GM12878 (cell line): ENCODE data around the gene ENPP7. TPM values are rescaled to one million over a fixed set of nuclear protein-coding genes. Genes with fewer than 3 reads are reported as not detected.

ENCODE experiments used
- ATAC-seq: fragments of 200-7000 bp; cut with Tn5 transposase; 3 replicates; pipeline ENCODE4 v1.9.1; 2020; ENCODE audit warnings: mild to moderate bottlenecking, moderate library complexity
- BruUV-seq: library from RNA; stranded (reverse); fragments of 400-500 nt; replicated peaks from 2 replicates; lab custom pipeline; 2021; lab: Mats Ljungman, UMichigan
- CTCF ChIA-PET: fragments of 300-600 bp; sonication (Branson Sonifier 250); formaldehyde crosslinking; extraction: SDS; loops from one replicate; lab custom pipeline; 2021; ENCODE audit warnings: inconsistent platforms; lab: Yijun Ruan, JAX
- POLR2A ChIA-PET: fragments of 350-600 bp; formaldehyde crosslinking; extraction: SDS; loops from one replicate; lab custom pipeline; 2021; ENCODE audit warnings: inconsistent platforms; lab: Charles Lee
- RAD21 ChIA-PET: fragments of 300-600 bp; sonication (Branson Sonifier 250); formaldehyde crosslinking; loops from one replicate; lab custom pipeline; 2023; ENCODE audit warnings: antibody characterized with exemption; ENCODE audit not compliant: unreplicated experiment; lab: Charles Lee
- SMC1A ChIA-PET: fragments of 300-600 bp; sonication (Branson Sonifier 250); formaldehyde crosslinking; loops from one replicate; lab custom pipeline; 2023; ENCODE audit not compliant: unreplicated experiment, uncharacterized antibody; lab: Charles Lee
- DNase-seq: peaks from one replicate; pipeline ENCODE4 v3.0.0-alpha.2; 2011; ENCODE audit warnings: low read depth, low spot score
- FAIRE-seq: peaks from 3 replicates; lab custom pipeline; 2011; peaks lifted over from hg19 to GRCh38; lab: Jason Lieb, UNC
- H2AFZ ChIP-seq: 2 replicates; pipeline ENCODE4 v1.6.0; 2011; ENCODE audit warnings: low read depth, low read length, control low read depth; ENCODE audit not compliant: control insufficient read depth
- H3K27ac ChIP-seq: 2 replicates; pipeline ENCODE4 v1.5.1; 2011; ENCODE audit warnings: control low read depth; ENCODE audit not compliant: control insufficient read depth, insufficient read depth
- H3K27me3 ChIP-seq, 2 experiments: replicated peaks in 1 of 2; 2 replicates each; pipeline versions ENCODE4 v1.6.0 to v1.6.1; 2011; ENCODE audit warnings: low read length in 1 of 2; ENCODE audit not compliant: control insufficient read depth in 2 of 2, insufficient read depth in 2 of 2
- H3K36me3 ChIP-seq, 2 experiments: 2 replicates each; pipeline ENCODE4 v1.5.1; 2011; ENCODE audit warnings: low read length in 1 of 2; ENCODE audit not compliant: control insufficient read depth in 2 of 2, insufficient read depth in 2 of 2
- H3K4me1 ChIP-seq: 2 replicates; pipeline ENCODE4 v1.6.1; 2011; ENCODE audit warnings: mild to moderate bottlenecking, low read length, moderate library complexity, mixed read lengths; ENCODE audit not compliant: control insufficient read depth, insufficient read depth
- H3K4me2 ChIP-seq: 2 replicates; pipeline ENCODE4 v1.6.0; 2011; ENCODE audit warnings: control low read depth; ENCODE audit not compliant: control insufficient read depth, insufficient read depth
- H3K4me3 ChIP-seq: fragments of 200-600 bp; sonication (generic); 2 replicates; pipeline ENCODE4 v1.5.1; 2016
- H3K79me2 ChIP-seq: 2 replicates; pipeline ENCODE4 v1.6.0; 2011; ENCODE audit warnings: low read length; ENCODE audit not compliant: control insufficient read depth, insufficient read depth
- H3K9ac ChIP-seq: 2 replicates; pipeline ENCODE4 v1.8.0; 2011; ENCODE audit warnings: low read length, control low read depth, mixed read lengths; ENCODE audit not compliant: control insufficient read depth, insufficient read depth
- H3K9me3 ChIP-seq: replicated peaks from 3 replicates; pipeline ENCODE4 v1.5.1; 2011; ENCODE audit warnings: mild to moderate bottlenecking, low read length; ENCODE audit not compliant: control insufficient read depth, insufficient read depth
- H4K20me1 ChIP-seq: 2 replicates; pipeline ENCODE4 v1.6.0; 2011; ENCODE audit not compliant: control insufficient read depth, insufficient read depth
- BCL11A ChIP-seq: IDR thresholded peaks from 2 replicates; pipeline ENCODE4 v1.6.1; 2011; ENCODE audit warnings: low read depth, low read length
- EED ChIP-seq: sonication (generic); IDR thresholded peaks from 2 replicates; pipeline ENCODE4 v1.6.1; 2016; ENCODE audit warnings: antibody characterized with exemption, low read depth
- ETV6 ChIP-seq, 2 experiments: fragments of 450-650 bp in 1 of 2; IDR thresholded peaks in 1 of 2; conservative IDR thresholded peaks in 1 of 2; 2 replicates each; pipeline ENCODE4 v1.6.1; 2014; ENCODE audit warnings: antibody characterized with exemption in 1 of 2, borderline replicate concordance in 1 of 2, low read depth in 1 of 2, mild to moderate bottlenecking in 1 of 2, moderate library complexity in 1 of 2
- GATAD2B ChIP-seq: fragments of 450-650 bp; conservative IDR thresholded peaks from 2 replicates; pipeline ENCODE4 v1.6.1; 2017; ENCODE audit warnings: low read depth, mild to moderate bottlenecking, moderate library complexity
- IKZF2 ChIP-seq, 2 experiments: fragments of 450-650 bp; IDR thresholded peaks; 2 replicates each; pipeline ENCODE4 v1.6.1; 2017; ENCODE audit warnings: mild to moderate bottlenecking in 2 of 2, moderate library complexity in 2 of 2
- IRF4 ChIP-seq: IDR thresholded peaks from 2 replicates; pipeline ENCODE4 v1.6.1; 2011; ENCODE audit warnings: low read depth, low read length
- JUND ChIP-seq: IDR thresholded peaks from 2 replicates; pipeline ENCODE4 v1.6.1; 2012; ENCODE audit warnings: low read depth, mild to moderate bottlenecking, low read length, improper control_type of control experiment, moderate library complexity
- LARP7 ChIP-seq: fragments of 450-650 bp; IDR thresholded peaks from 2 replicates; pipeline ENCODE4 v1.6.1; 2017; ENCODE audit warnings: mild to moderate bottlenecking
- MEF2A ChIP-seq: IDR thresholded peaks from 2 replicates; pipeline ENCODE4 v1.6.1; 2011; ENCODE audit warnings: low read depth, mild to moderate bottlenecking, low read length, moderate library complexity; ENCODE audit not compliant: insufficient read depth
- SREBF2 ChIP-seq: IDR thresholded peaks from 2 replicates; pipeline ENCODE4 v1.6.1; 2012; ENCODE audit warnings: mild to moderate bottlenecking, low read length
- WGBS: methylation state at CpG from one replicate; pipeline ENCODE4 v1.1.6; 2016; ENCODE audit warnings: low lambda C conversion rate; ENCODE audit not compliant: insufficient replicate concordance, insufficient coverage; ENCODE audit errors: missing lambda C conversion rate; 5-methylcytosine and 5-hydroxymethylcytosine counted together
- in situ Hi-C: fragments of 300-500 bp; cut with MboI; formaldehyde crosslinking; loops from 9 replicates; pipeline ENCODE4 v1.14.3; 2018; ENCODE audit warnings: mixed read lengths
- intact Hi-C: fragments of 100-400 bp; cut with micrococcal nuclease; formaldehyde crosslinking; loops from one replicate; pipeline ENCODE4 v1.14.2; 2022; ENCODE audit not compliant: unreplicated experiment
- polyA plus RNA-seq, 11 experiments: library from polyadenylated mRNA; depleted of rRNA in 4 of 11; unstranded in 6 of 11; stranded (reverse) in 5 of 11; fragments of >200 nt; fragmentation: Nextera tagmentation in 4 of 11; fragmentation: Illumina TruSeq in 1 of 11; extraction: Ambion mirVana in 4 of 11; extraction: Trizol in 1 of 11; gene quantifications; 1 replicate in 1 of 11; 2 replicates in 10 of 11; pipeline versions ENCODE4 v1.2.1 to v1.2.3, GENCODE V29; 2011 to 2016; ENCODE audit warnings: inconsistent platforms in 2 of 11, missing spikeins in 2 of 11, low read depth in 1 of 11
- total RNA-seq, 4 experiments: library from RNA; depleted of rRNA in 3 of 4; stranded (reverse); fragments of >200 nt in 3 of 4; fragmentation: Illumina TruSeq in 1 of 4; extraction: Trizol in 1 of 4; gene quantifications; 2 replicates each; pipeline versions ENCODE4 v1.2.1 to v1.2.3, GENCODE V29; 2013 to 2021
- TF ChIP-seq, protein P1 (sequence below): fragments of 450-650 bp; IDR thresholded peaks from 2 replicates; pipeline ENCODE4 v1.6.1; 2017; ENCODE audit warnings: mild to moderate bottlenecking, low read depth, inconsistent platforms; ENCODE audit not compliant: poor library complexity, severe bottlenecking
- TF ChIP-seq, protein P2 (sequence below): IDR thresholded peaks from 2 replicates; pipeline ENCODE4 v1.6.1; 2011; ENCODE audit warnings: borderline replicate concordance, low read depth, mild to moderate bottlenecking, moderate library complexity, mixed read lengths, low read length; ENCODE audit not compliant: insufficient read depth; ENCODE audit errors: extremely low read length
- TF ChIP-seq, protein P3 (sequence below): IDR thresholded peaks from 2 replicates; pipeline ENCODE4 v1.6.1; 2011; ENCODE audit warnings: low read depth, mild to moderate bottlenecking, low read length, moderate library complexity, borderline replicate concordance; ENCODE audit errors: extremely low read depth
- TF ChIP-seq, protein P4 (sequence below): IDR thresholded peaks from 2 replicates; pipeline ENCODE4 v1.6.1; 2012; ENCODE audit warnings: low read length, inconsistent platforms

ENPP7 gene
- total and polyA plus RNA-seq, 10 of the 15 experiments (the other 5 are each of a cell fraction or from before 2014, with no cell fraction given) = 0.04 to 0.41 (median 0.18) TPM; not detected in 1

DNA sequence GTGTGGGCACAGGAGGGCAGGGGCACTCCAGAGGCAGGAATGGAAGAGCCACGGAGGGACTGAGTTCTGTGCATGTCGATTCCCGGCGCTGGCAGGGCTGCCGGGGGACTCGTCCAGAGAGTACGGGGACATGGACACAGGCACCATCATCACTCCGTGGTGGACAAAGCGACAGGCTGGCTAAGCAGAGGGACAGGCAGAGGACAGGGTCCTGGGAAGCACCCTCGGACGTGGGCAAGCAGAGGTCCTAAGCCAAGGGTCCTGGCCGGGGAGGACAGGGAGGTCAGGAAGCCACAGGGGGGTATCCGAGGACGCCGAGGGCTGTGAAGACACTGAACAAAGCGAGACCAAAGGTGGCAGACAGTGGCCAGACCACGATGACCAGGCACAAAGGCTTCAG is 44.3 kb upstream of the ENPP7 start (continued):
- no peak for TF ChIP-seq ETV6 (conservative IDR thresholded peaks at IDR 0.05 in 1 of 2, IDR thresholded peaks at IDR 0.05 in 1 of 2; ENCODE audit: borderline replicate concordance in 1 of 2, low read depth in 1 of 2)

DNA sequence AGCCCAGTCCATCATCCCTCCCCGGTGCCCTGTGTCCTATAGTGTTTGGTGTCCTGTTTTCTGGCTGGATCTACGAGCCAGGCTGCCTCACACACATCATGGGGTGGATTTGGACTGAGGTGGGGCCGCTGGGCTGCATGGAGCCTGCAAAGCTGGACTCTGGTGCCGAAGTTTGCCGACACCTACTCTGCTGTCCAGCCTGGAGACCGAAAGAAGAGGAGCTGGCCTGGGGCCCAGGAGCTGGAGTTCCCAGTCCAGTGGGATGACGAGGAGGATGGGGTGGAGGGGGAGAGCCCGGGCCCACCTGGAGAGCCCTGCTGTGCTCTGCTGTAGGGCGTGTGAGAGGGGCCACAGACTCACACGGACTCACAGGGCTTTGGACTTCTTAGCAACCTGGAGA is 40.3 kb upstream of the ENPP7 start:
- no peaks in the 10 kb centered on the region for H3K4me1 ChIP-seq
- H3K9ac ChIP-seq = no peak overlapping the region
- TF ChIP-seq EED (no peak), SREBF2 (no peak), MEF2A (no peak), IRF4 (no peak), GATAD2B (no peak), IKZF2 (IDR thresholded peaks at IDR 0.05) (no peak), JUND (no peak), BCL11A (no peak), LARP7 (no peak)
- TF ChIP-seq, protein P1, sequence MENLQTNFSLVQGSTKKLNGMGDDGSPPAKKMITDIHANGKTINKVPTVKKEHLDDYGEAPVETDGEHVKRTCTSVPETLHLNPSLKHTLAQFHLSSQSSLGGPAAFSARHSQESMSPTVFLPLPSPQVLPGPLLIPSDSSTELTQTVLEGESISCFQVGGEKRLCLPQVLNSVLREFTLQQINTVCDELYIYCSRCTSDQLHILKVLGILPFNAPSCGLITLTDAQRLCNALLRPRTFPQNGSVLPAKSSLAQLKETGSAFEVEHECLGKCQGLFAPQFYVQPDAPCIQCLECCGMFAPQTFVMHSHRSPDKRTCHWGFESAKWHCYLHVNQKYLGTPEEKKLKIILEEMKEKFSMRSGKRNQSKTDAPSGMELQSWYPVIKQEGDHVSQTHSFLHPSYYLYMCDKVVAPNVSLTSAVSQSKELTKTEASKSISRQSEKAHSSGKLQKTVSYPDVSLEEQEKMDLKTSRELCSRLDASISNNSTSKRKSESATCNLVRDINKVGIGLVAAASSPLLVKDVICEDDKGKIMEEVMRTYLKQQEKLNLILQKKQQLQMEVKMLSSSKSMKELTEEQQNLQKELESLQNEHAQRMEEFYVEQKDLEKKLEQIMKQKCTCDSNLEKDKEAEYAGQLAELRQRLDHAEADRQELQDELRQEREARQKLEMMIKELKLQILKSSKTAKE = no peak
- TF ChIP-seq, protein P2, sequence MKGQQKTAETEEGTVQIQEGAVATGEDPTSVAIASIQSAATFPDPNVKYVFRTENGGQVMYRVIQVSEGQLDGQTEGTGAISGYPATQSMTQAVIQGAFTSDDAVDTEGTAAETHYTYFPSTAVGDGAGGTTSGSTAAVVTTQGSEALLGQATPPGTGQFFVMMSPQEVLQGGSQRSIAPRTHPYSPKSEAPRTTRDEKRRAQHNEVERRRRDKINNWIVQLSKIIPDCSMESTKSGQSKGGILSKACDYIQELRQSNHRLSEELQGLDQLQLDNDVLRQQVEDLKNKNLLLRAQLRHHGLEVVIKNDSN = no peak
- TF ChIP-seq, protein P3, sequence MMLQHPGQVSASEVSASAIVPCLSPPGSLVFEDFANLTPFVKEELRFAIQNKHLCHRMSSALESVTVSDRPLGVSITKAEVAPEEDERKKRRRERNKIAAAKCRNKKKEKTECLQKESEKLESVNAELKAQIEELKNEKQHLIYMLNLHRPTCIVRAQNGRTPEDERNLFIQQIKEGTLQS = no peak
- TF ChIP-seq, protein P4, sequence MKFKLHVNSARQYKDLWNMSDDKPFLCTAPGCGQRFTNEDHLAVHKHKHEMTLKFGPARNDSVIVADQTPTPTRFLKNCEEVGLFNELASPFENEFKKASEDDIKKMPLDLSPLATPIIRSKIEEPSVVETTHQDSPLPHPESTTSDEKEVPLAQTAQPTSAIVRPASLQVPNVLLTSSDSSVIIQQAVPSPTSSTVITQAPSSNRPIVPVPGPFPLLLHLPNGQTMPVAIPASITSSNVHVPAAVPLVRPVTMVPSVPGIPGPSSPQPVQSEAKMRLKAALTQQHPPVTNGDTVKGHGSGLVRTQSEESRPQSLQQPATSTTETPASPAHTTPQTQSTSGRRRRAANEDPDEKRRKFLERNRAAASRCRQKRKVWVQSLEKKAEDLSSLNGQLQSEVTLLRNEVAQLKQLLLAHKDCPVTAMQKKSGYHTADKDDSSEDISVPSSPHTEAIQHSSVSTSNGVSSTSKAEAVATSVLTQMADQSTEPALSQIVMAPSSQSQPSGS = no peak
- ATAC-seq (no peak), FAIRE-seq (no peak), DNase-seq (no peak)
- no peaks in the 10 kb centered on the region for H4K20me1 ChIP-seq
- ChIA-PET CTCF (no interaction called here), POLR2A (no interaction called here), SMC1A (no interaction called here), RAD21 (no interaction called here)
- no peaks in the 10 kb centered on the region; a peak in 2 of 4 replicates for H3K27me3 ChIP-seq
- H3K79me2 ChIP-seq = no peaks in the 10 kb centered on the region
- no peak overlapping the region for H3K4me2 ChIP-seq
- 20% methylated on average over 8 of the region's 10 CpGs for WGBS
- H3K9me3 ChIP-seq = no peaks in the 10 kb centered on the region
- no peak overlapping the region for H2AFZ ChIP-seq
- no peak overlapping the region for H3K4me3 ChIP-seq
- BruUV-seq = no TSS peak
- intact Hi-C loops (no loop called here), in situ Hi-C loops (no loop called here)
- no peaks in the 10 kb centered on the region for H3K36me3 ChIP-seq
- no peak overlapping the region for H3K27ac ChIP-seq
